ENCODE data around the gene ARHGAP26.

Gene ARHGAP26

DNA sequence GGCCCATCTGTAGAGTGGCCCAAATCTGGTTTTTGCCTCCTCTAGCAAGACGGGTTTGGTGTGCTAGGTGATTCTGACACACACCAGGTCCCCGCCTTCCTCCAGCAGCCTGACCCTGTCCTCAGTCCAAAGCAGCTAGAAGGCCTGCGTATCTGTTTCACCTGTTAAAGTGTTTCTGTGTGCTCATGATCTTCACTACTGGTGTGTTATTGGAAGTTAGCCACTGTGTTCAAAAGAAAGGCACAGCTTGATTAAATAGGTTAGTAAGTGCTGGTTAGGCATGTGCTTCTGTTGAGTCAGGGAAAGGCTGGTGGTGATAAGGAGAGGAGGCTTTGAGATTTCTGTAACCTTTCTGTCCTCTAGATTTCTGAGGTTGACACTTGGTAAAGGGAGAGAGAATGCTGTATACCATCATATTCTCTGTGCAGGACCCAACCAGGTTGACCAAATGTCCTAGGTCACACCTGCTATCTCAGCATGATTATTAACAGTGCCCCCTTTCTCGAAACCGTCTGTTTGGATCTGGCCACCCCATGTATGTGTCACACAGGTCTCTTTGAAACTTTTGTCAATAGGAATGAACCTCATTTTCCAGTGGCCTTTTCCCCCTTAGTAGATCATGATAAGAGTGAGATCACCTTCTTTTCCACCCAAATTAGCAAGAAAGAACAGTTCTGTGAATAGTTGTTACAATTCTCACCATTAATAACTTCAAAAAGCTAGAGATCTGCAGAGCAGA lies 58.8 kb downstream of the ARHGAP26 start:
- no peaks in the 10 kb centered on the region for H3K27me3 ChIP-seq (ENCODE audit: control insufficient read depth in 1 of 2, insufficient read depth in 2 of 2, low read length in 2 of 2)
- H3K9me3 ChIP-seq (ENCODE audit: control insufficient read depth in 1 of 2, low read length in 2 of 2): no peaks in the 10 kb centered on the region
- peaks cover 53 to 62% of the 10 kb centered on the region in 2 donors for H3K4me1 ChIP-seq (ENCODE audit: control insufficient read depth in 1 of 2, insufficient read depth in 2 of 2, low read length in 2 of 2)
- H3K9ac ChIP-seq (ENCODE audit: low read depth in 1 of 2, low read length in 2 of 2): no peak overlapping the region
- H3K27ac ChIP-seq (ENCODE audit: low read depth, low read length): no peak overlapping the region
- H3K4me3 ChIP-seq (ENCODE audit: low read depth in 1 of 2, low read length in 2 of 2): no peak overlapping the region
- no peaks in the 10 kb centered on the region for H3K36me3 ChIP-seq (ENCODE audit: control insufficient read depth in 1 of 2, insufficient read depth in 2 of 2, low read length in 2 of 2)

DNA sequence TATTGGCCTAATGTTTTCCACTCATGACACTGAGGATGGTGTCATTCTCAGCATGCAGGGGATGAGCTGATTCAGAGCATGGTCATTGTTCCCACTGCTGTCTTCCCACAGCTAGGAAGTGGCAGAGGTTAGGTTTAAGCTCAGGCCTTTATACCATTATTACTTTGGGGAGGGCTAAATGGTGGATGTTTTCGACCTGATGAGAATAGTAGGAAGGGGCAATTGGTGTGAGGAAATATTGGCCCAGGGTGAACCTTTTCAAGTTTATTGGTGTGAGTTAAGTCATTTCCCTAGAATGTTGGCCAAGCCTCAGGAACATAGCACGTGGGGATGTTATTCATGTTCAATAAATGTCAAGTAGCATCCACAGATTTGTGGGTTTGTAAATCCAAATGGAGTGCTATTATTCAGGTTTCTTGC lies 59.6 kb downstream of the ARHGAP26 start:
- H3K27ac ChIP-seq (ENCODE audit: low read depth, low read length): no peak overlapping the region
- no peaks in the 10 kb centered on the region for H3K36me3 ChIP-seq (ENCODE audit: control insufficient read depth in 1 of 2, insufficient read depth in 2 of 2, low read length in 2 of 2)
- H3K4me1 ChIP-seq (ENCODE audit: control insufficient read depth in 1 of 2, insufficient read depth in 2 of 2, low read length in 2 of 2): peaks cover 48 to 61% of the 10 kb centered on the region in 2 donors
- no peaks in the 10 kb centered on the region for H3K27me3 ChIP-seq (ENCODE audit: control insufficient read depth in 1 of 2, insufficient read depth in 2 of 2, low read length in 2 of 2)
- H3K9ac ChIP-seq (ENCODE audit: low read depth in 1 of 2, low read length in 2 of 2): no peak overlapping the region
- no peak overlapping the region for H3K4me3 ChIP-seq (ENCODE audit: low read depth in 1 of 2, low read length in 2 of 2)
- H3K9me3 ChIP-seq (ENCODE audit: control insufficient read depth in 1 of 2, low read length in 2 of 2): no peaks in the 10 kb centered on the region

DNA sequence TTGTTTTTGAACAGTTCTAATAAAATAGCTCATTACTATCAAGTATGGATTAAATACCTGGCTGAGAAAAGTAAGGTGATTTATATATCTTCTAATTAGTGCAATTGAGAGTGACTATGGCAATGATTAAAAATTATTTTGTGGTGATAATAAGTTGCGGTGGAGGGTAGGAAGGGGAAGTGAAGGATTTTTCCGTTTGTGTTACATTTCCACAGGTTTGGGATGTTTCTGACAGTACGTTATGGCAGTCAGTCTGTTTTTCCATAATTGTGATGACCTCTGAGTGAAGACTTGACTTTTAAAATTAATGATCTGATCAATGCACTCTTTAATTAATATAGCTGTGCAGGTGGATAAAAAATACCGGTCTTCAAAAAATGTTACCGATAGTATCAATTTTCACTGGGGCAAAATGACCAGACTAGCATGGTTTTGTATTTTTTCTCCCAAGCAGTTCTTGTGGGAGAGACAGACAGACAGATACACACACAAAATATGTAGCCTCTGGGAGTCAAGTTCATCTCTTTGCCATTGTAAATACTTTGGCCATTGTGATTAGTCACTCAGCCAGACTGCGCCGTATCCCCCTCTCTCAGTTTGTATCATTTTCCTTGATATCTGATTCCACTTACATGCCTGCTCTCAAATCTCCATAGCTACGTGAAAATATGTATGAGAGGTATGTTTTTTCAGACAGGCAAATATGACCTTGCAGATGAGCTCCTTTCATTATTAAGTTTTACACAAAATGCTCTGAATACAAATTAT lies 60.2 kb downstream of the ARHGAP26 start:
- no peaks in the 10 kb centered on the region for H3K36me3 ChIP-seq (ENCODE audit: control insufficient read depth in 1 of 2, insufficient read depth in 2 of 2, low read length in 2 of 2)
- H3K27me3 ChIP-seq (ENCODE audit: control insufficient read depth in 1 of 2, insufficient read depth in 2 of 2, low read length in 2 of 2): no peaks in the 10 kb centered on the region
- no peak overlapping the region for H3K27ac ChIP-seq (ENCODE audit: low read depth, low read length)
- peaks cover 42 to 58% of the 10 kb centered on the region in 2 donors for H3K4me1 ChIP-seq (ENCODE audit: control insufficient read depth in 1 of 2, insufficient read depth in 2 of 2, low read length in 2 of 2)
- H3K4me3 ChIP-seq (ENCODE audit: low read depth in 1 of 2, low read length in 2 of 2): no peak overlapping the region
- no peak overlapping the region for H3K9ac ChIP-seq (ENCODE audit: low read depth in 1 of 2, low read length in 2 of 2)
- no peaks in the 10 kb centered on the region for H3K9me3 ChIP-seq (ENCODE audit: control insufficient read depth in 1 of 2, low read length in 2 of 2)

DNA sequence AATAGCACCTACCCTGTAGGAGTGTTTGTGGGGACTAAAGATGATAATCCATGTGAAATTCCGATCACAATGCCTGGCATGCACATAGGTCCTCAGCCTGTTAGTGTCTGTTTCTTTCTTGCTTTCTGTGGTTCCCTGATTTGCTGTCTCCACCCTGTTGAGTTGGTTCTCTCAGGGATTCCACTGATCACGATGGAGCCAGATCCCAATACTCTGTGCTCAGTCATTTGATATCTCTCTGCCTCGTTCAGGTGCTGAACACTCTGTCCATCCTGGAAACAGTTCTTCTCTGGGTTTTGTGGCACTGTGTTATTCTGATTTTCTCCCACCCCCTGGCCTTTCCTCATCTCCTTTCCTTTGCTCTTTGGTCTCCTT lies 60.8 kb downstream of the ARHGAP26 start:
- Histone ChIP-seq H3K27me3 (ENCODE audit: control insufficient read depth in 1 of 2, insufficient read depth in 2 of 2, low read length in 2 of 2) (no peaks in the 10 kb centered on the region), H3K4me1 (ENCODE audit: control insufficient read depth in 1 of 2, insufficient read depth in 2 of 2, low read length in 2 of 2) (peaks cover 37 to 53% of the 10 kb centered on the region in 2 donors), H3K27ac (ENCODE audit: low read depth, low read length) (no peak overlapping the region)

DNA sequence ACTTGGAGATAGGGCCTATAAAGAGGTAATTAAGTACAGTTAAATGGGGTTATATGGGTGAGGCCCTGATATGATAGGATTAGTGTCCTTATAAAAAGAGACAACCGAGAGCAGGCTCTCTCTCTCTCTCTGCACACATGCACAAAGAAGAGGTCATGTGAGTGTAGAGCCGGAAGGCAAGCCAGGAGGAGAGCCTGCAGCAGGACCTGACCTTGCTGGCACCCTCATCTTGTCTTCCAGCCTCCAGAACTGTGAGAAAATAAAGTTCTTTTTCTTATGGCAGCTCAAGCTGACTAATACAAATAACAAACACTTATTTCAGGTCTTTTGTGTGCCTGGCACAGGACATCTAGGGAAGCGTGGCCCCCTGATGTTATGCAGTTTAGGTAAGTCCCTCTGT lies 62.1 kb downstream of the ARHGAP26 start:
- Histone ChIP-seq H3K27ac (ENCODE audit: low read depth, low read length) (no peak overlapping the region), H3K4me3 (ENCODE audit: low read depth in 1 of 2, low read length in 2 of 2) (no peak overlapping the region), H3K9ac (ENCODE audit: low read depth in 1 of 2, low read length in 2 of 2) (no peak overlapping the region), H3K27me3 (ENCODE audit: control insufficient read depth in 1 of 2, insufficient read depth in 2 of 2, low read length in 2 of 2) (no peaks in the 10 kb centered on the region), H3K9me3 (ENCODE audit: control insufficient read depth in 1 of 2, low read length in 2 of 2) (no peaks in the 10 kb centered on the region), H3K36me3 (ENCODE audit: control insufficient read depth in 1 of 2, insufficient read depth in 2 of 2, low read length in 2 of 2) (no peaks in the 10 kb centered on the region), H3K4me1 (ENCODE audit: control insufficient read depth in 1 of 2, insufficient read depth in 2 of 2, low read length in 2 of 2) (peaks cover 25 to 46% of the 10 kb centered on the region in 2 donors)

More for the DNA sequence above, 60.8 kb downstream of the ARHGAP26 start:
- Histone ChIP-seq H3K9ac (ENCODE audit: low read depth in 1 of 2, low read length in 2 of 2) (no peak overlapping the region), H3K36me3 (ENCODE audit: control insufficient read depth in 1 of 2, insufficient read depth in 2 of 2, low read length in 2 of 2) (no peaks in the 10 kb centered on the region), H3K9me3 (ENCODE audit: control insufficient read depth in 1 of 2, low read length in 2 of 2) (no peaks in the 10 kb centered on the region), H3K4me3 (ENCODE audit: low read depth in 1 of 2, low read length in 2 of 2) (no peak overlapping the region)

DNA sequence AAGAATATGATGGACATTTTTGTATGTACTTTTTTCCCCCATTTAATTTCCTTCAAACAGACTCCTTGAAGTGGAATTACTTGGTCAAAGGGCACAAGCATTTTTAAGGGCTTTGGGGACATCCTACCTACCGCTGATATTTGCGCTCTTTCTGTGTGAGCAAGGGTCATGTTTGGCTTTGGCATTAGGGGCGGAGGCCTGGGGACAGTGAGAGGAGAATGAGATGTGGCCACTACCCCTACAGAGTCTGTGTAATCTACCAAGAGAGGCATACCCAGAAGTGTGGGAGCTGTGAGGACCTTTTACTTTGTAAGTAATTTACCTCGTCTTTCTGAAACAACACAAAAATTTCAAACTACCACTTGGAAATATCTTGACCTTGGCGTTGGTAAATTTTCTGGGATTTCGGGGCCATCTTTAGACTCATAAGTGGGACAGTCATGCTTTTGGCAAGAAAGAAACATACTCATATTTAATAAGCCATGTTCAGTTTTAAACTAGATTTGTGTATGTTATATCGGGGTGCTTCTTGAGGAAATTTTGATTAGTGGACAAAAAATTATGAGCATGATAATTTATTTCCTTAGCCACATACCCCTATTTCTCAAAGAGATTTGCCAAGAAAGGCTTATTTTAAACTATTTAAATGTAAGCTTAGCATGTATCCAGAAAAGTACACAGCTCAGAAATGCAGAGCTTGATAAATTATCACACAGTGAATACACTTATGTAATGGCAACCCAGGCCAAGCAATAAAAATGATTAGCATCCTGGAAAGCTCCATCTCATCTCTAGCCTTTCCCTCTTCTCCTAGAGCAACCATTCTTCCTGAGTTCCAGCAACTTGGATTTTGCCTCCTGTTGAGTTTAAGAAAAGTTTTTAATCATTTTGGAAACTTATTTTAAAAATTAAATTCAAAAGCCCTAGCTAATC lies 63.6 kb downstream of the ARHGAP26 start:
- Histone ChIP-seq H3K4me3 (ENCODE audit: low read depth in 1 of 2, low read length in 2 of 2) (no peak overlapping the region), H3K9ac (ENCODE audit: low read depth in 1 of 2, low read length in 2 of 2) (no peak overlapping the region), H3K4me1 (ENCODE audit: control insufficient read depth in 1 of 2, insufficient read depth in 2 of 2, low read length in 2 of 2) (peaks cover 20 to 42% of the 10 kb centered on the region in 2 donors), H3K9me3 (ENCODE audit: control insufficient read depth in 1 of 2, low read length in 2 of 2) (no peaks in the 10 kb centered on the region), H3K27ac (ENCODE audit: low read depth, low read length) (no peak overlapping the region), H3K36me3 (ENCODE audit: control insufficient read depth in 1 of 2, insufficient read depth in 2 of 2, low read length in 2 of 2) (no peaks in the 10 kb centered on the region), H3K27me3 (ENCODE audit: control insufficient read depth in 1 of 2, insufficient read depth in 2 of 2, low read length in 2 of 2) (no peaks in the 10 kb centered on the region)

DNA sequence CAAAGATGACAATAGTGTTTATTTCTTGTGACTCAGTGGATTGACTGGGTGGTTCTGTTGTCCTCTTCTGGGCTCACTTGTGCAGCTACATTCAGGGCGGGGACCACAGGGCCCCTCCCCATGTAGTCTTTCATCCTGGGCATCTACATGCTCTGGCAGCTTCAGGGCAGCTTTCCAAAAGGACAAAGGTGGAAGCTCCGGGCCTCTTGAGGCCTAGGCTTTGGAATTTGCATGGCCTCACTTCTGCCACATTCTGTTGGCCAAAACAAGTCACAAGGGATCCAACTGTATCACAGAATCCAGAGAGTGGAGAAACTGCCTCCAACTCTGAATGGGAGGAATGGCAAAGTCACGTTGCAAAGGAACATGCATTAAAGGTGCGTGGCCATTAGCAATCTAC lies 64.3 kb downstream of the ARHGAP26 start:
- H3K9me3 ChIP-seq (ENCODE audit: control insufficient read depth in 1 of 2, low read length in 2 of 2): no peaks in the 10 kb centered on the region
- H3K9ac ChIP-seq (ENCODE audit: low read depth in 1 of 2, low read length in 2 of 2): no peak overlapping the region
- no peak overlapping the region for H3K27ac ChIP-seq (ENCODE audit: low read depth, low read length)
- H3K27me3 ChIP-seq (ENCODE audit: control insufficient read depth in 1 of 2, insufficient read depth in 2 of 2, low read length in 2 of 2): no peaks in the 10 kb centered on the region
- H3K4me3 ChIP-seq (ENCODE audit: low read depth in 1 of 2, low read length in 2 of 2): no peak overlapping the region
- H3K4me1 ChIP-seq (ENCODE audit: control insufficient read depth in 1 of 2, insufficient read depth in 2 of 2, low read length in 2 of 2): peaks cover 15 to 37% of the 10 kb centered on the region in 2 donors
- no peaks in the 10 kb centered on the region for H3K36me3 ChIP-seq (ENCODE audit: control insufficient read depth in 1 of 2, insufficient read depth in 2 of 2, low read length in 2 of 2)

DNA sequence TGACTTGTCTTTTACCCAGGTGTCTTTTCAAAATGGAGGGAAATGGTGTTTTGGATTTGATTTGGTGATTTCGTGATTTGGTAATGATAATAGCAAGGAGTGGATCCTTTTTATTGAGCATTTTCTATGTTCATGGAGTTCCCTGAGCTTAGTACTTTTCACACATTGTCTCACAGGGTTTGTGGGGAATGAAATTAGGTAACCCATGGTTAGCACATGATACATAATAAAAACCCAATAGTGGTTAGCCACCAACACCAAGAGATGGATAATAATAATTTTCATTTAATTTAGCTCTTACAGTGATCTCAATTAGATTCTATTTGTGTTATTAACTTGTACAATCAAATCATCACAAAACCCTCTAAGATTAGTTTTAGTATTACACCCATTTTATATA lies 65.4 kb downstream of the ARHGAP26 start:
- Histone ChIP-seq H3K27me3 (ENCODE audit: control insufficient read depth in 1 of 2, insufficient read depth in 2 of 2, low read length in 2 of 2) (no peaks in the 10 kb centered on the region), H3K9ac (ENCODE audit: low read depth in 1 of 2, low read length in 2 of 2) (no peak overlapping the region), H3K27ac (ENCODE audit: low read depth, low read length) (no peak overlapping the region), H3K4me1 (ENCODE audit: control insufficient read depth in 1 of 2, insufficient read depth in 2 of 2, low read length in 2 of 2) (peaks cover 19 to 46% of the 10 kb centered on the region in 2 donors), H3K9me3 (ENCODE audit: control insufficient read depth in 1 of 2, low read length in 2 of 2) (no peaks in the 10 kb centered on the region), H3K36me3 (ENCODE audit: control insufficient read depth in 1 of 2, insufficient read depth in 2 of 2, low read length in 2 of 2) (no peaks in the 10 kb centered on the region), H3K4me3 (ENCODE audit: low read depth in 1 of 2, low read length in 2 of 2) (no peak overlapping the region)

DNA sequence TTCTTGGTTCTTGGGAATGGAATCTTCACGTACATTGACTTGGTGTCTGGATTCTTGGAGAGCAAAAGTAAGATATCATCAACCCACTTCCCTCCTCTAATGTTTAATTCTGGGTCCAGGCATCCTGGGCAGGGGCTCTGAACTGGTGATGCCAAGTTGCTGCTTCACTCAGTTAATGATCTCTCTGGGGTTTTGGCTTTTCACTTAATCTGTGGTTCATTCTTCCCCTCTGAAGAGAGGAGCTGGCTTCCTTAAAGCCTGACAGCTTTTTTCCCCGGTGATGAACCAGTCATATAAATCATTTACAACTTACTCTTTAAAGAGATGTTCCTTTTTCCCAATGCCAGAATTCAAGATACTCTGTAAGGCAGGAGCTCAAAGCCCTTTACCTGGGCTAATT lies 65.9 kb downstream of the ARHGAP26 start:
- H3K4me3 ChIP-seq (ENCODE audit: low read depth in 1 of 2, low read length in 2 of 2): no peak overlapping the region
- no peak overlapping the region for H3K9ac ChIP-seq (ENCODE audit: low read depth in 1 of 2, low read length in 2 of 2)
- H3K27me3 ChIP-seq (ENCODE audit: control insufficient read depth in 1 of 2, insufficient read depth in 2 of 2, low read length in 2 of 2): no peaks in the 10 kb centered on the region
- no peaks in the 10 kb centered on the region for H3K36me3 ChIP-seq (ENCODE audit: control insufficient read depth in 1 of 2, insufficient read depth in 2 of 2, low read length in 2 of 2)
- no peak overlapping the region for H3K27ac ChIP-seq (ENCODE audit: low read depth, low read length)
- peaks cover 21 to 46% of the 10 kb centered on the region in 2 donors for H3K4me1 ChIP-seq (ENCODE audit: control insufficient read depth in 1 of 2, insufficient read depth in 2 of 2, low read length in 2 of 2)
- no peaks in the 10 kb centered on the region for H3K9me3 ChIP-seq (ENCODE audit: control insufficient read depth in 1 of 2, low read length in 2 of 2)

Data from duodenal mucosa (tissue), 2 donors.